Osteoblast (primary cell): ENCODE measurements around the gene OFD1. TPM values are rescaled to one million over a fixed set of nuclear protein-coding genes. Genes with fewer than 3 reads are reported as not detected.

Experiments
- DNase-seq: peaks from one replicate; pipeline ENCODE4 v3.0.0; 2011; ENCODE audit warnings: low spot score, mixed read lengths; ENCODE audit not compliant: insufficient read length; ENCODE audit errors: missing footprints
- H2AFZ ChIP-seq: 2 replicates; pipeline ENCODE4 v1.6.0; 2011; ENCODE audit warnings: mild to moderate bottlenecking, low read length
- H3K27ac ChIP-seq: 2 replicates; pipeline ENCODE4 v1.5.1; 2011; ENCODE audit warnings: mild to moderate bottlenecking, low read depth, low read length, moderate library complexity
- H3K27me3 ChIP-seq: 2 replicates; pipeline ENCODE4 v1.6.0; 2012; ENCODE audit warnings: mild to moderate bottlenecking, control low read depth, inconsistent platforms, low read length, moderate library complexity; ENCODE audit not compliant: insufficient read depth
- H3K36me3 ChIP-seq: 2 replicates; pipeline ENCODE4 v1.5.1; 2011; ENCODE audit warnings: mild to moderate bottlenecking, low read length, control low read depth, moderate library complexity; ENCODE audit not compliant: insufficient read depth
- H3K4me1 ChIP-seq: 2 replicates; pipeline ENCODE4 v1.5.1; 2011; ENCODE audit warnings: mild to moderate bottlenecking, low read length, control low read depth, moderate library complexity; ENCODE audit not compliant: insufficient read depth
- H3K4me2 ChIP-seq: 2 replicates; pipeline ENCODE4 v1.6.0; 2011; ENCODE audit warnings: mild to moderate bottlenecking, low read length; ENCODE audit not compliant: insufficient read depth
- H3K4me3 ChIP-seq: fragments of 200-600 bp; sonication (generic); 3 replicates; pipeline ENCODE4 v1.5.1; 2012; ENCODE audit warnings: mild to moderate bottlenecking, low read length, inconsistent platforms; ENCODE audit not compliant: insufficient read depth
- H3K79me2 ChIP-seq: 2 replicates; pipeline ENCODE4 v1.6.0; 2012; ENCODE audit warnings: mild to moderate bottlenecking, low read length, control low read depth, inconsistent platforms; ENCODE audit not compliant: insufficient read depth
- H3K9me3 ChIP-seq: 2 replicates; pipeline ENCODE4 v1.5.1; 2011; ENCODE audit warnings: low read depth, low read length, control low read depth
- H4K20me1 ChIP-seq: 2 replicates; pipeline ENCODE4 v1.6.0; 2012; ENCODE audit warnings: mild to moderate bottlenecking, low read length, control low read depth; ENCODE audit not compliant: insufficient read depth
- total RNA-seq: library from RNA; depleted of rRNA; stranded (reverse); fragments of >200 nt; gene quantifications from 2 replicates; pipeline ENCODE4 v1.2.3, GENCODE V29; 2012
- TF ChIP-seq, protein P1 (sequence below): IDR thresholded peaks from 2 replicates; pipeline ENCODE4 v1.5.1; 2011; ENCODE audit warnings: mild to moderate bottlenecking, low read depth, low read length, moderate library complexity; ENCODE audit errors: extremely low read depth

Gene OFD1, protein sequence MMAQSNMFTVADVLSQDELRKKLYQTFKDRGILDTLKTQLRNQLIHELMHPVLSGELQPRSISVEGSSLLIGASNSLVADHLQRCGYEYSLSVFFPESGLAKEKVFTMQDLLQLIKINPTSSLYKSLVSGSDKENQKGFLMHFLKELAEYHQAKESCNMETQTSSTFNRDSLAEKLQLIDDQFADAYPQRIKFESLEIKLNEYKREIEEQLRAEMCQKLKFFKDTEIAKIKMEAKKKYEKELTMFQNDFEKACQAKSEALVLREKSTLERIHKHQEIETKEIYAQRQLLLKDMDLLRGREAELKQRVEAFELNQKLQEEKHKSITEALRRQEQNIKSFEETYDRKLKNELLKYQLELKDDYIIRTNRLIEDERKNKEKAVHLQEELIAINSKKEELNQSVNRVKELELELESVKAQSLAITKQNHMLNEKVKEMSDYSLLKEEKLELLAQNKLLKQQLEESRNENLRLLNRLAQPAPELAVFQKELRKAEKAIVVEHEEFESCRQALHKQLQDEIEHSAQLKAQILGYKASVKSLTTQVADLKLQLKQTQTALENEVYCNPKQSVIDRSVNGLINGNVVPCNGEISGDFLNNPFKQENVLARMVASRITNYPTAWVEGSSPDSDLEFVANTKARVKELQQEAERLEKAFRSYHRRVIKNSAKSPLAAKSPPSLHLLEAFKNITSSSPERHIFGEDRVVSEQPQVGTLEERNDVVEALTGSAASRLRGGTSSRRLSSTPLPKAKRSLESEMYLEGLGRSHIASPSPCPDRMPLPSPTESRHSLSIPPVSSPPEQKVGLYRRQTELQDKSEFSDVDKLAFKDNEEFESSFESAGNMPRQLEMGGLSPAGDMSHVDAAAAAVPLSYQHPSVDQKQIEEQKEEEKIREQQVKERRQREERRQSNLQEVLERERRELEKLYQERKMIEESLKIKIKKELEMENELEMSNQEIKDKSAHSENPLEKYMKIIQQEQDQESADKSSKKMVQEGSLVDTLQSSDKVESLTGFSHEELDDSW
- total RNA-seq = 15.9 and 19.2 TPM in 2 replicates

DNA sequence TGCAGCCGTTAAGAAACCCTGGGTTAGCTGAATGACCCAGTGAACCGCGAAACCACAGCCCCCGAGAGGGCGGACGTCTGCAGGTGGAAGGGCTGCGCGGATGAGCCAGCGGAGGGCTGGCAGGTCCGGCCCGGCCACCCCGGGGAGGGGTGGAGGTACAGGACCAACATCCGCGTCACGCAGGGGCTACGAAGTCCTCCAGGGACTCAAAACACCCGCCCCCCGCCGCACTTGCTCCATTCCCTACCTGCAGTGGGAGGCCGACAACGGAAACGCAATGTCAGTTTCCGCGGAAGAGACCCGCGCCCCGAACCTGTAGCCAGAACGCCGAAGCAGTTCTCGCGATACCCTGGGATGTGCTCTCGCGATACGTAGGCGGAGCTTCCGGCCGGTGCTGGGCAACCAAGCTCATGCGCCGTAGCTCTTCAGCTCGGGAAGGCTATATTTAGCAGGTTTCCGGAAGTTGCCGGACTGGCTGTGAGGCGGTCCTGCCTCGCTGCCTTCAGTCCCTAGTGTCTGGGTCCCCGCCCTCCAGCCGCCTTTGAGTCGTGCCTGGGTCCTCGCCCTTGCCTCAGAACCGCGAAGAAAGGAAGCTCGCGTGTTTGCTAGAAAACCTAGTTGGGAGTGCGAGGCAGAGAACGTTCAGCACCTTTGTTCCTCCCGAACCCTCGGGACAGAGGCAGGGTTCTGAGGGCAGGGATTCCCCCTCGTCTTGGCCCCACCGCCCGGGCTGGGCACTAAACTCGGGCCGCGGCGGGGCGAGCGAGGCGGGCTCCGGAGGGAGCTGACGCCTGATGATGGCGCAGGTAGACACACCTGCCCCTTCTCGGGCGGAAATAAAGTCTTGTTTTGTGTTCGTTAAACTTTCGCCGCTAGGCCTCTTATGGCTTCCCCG lies at the start of gene OFD1, which contains the start of gene TRAPPC2:
OFD1 (plus strand) TSS at position 471 of the 895 bp plus-strand sequence; CDS start at position 795, 324 bp downstream.
TRAPPC2 (minus strand) TSS at position 343 of the 895 bp plus-strand sequence. CDS start 14,657 bp downstream, outside the sequence.
- Histone ChIP-seq H3K79me2 (peaks cover 41% of the 10 kb centered on the region), H3K36me3 (no peaks in the 10 kb centered on the region), H3K9me3 (no peaks in the 10 kb centered on the region), H3K4me2 (peak within 1 kb of the TSS; percentile 90), H3K4me3 (peak within 1 kb of the TSS; percentile 94), H3K27ac (peak within 1 kb of the TSS; percentile 77), H3K27me3 (no peaks in the 10 kb centered on the region), H2AFZ (peak within 1 kb of the TSS; percentile 89), H3K4me1 (peaks cover 16% of the 10 kb centered on the region), H4K20me1 (peaks cover 2% of the 10 kb centered on the region)
- TF ChIP-seq, protein P1, sequence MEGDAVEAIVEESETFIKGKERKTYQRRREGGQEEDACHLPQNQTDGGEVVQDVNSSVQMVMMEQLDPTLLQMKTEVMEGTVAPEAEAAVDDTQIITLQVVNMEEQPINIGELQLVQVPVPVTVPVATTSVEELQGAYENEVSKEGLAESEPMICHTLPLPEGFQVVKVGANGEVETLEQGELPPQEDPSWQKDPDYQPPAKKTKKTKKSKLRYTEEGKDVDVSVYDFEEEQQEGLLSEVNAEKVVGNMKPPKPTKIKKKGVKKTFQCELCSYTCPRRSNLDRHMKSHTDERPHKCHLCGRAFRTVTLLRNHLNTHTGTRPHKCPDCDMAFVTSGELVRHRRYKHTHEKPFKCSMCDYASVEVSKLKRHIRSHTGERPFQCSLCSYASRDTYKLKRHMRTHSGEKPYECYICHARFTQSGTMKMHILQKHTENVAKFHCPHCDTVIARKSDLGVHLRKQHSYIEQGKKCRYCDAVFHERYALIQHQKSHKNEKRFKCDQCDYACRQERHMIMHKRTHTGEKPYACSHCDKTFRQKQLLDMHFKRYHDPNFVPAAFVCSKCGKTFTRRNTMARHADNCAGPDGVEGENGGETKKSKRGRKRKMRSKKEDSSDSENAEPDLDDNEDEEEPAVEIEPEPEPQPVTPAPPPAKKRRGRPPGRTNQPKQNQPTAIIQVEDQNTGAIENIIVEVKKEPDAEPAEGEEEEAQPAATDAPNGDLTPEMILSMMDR = no peak
- peak; percentile 95 for DNase-seq

DNA sequence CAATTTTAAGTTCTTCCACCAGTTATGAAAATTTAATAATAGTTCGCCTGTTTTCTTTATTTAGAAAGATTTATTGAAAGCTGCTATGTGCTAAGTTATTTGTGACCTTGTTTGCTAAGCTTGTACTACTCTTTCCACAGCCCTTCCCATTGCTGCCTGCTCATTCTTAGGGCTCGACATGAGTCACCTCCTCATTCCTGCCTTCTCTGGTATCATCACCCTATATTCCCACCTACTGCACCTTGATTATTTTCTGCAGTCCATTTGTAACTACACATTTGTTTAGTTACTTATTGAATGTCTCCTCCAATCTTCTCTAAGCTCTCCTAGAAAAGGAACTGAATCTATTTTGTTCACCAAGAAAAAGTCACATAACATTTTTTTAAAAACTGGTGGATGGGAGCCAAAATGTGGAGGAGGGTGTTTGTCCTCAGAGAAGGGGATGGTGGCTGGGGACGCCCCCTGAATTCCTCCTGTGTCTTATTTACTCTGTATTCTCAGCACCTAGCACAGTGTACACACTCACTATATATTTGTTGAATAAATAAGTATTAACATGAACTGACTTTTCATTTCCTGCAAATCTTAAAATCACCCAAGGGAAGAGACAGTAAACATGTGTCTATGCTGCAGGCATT lies 49.3 kb upstream of the OFD1 start:
- H3K9me3 ChIP-seq = no peaks in the 10 kb centered on the region
- no peaks in the 10 kb centered on the region for H3K27me3 ChIP-seq
- H3K4me1 ChIP-seq = peaks cover 3% of the 10 kb centered on the region
- TF ChIP-seq, protein P1 = no peak
- no peak overlapping the region for H3K27ac ChIP-seq
- no peaks in the 10 kb centered on the region for H3K36me3 ChIP-seq
- no peak overlapping the region for H2AFZ ChIP-seq
- H3K79me2 ChIP-seq = peaks cover 14% of the 10 kb centered on the region
- no peaks in the 10 kb centered on the region for H4K20me1 ChIP-seq
- DNase-seq = no peak
- H3K4me3 ChIP-seq = no peak overlapping the region
- H3K4me2 ChIP-seq = no peak overlapping the region

DNA sequence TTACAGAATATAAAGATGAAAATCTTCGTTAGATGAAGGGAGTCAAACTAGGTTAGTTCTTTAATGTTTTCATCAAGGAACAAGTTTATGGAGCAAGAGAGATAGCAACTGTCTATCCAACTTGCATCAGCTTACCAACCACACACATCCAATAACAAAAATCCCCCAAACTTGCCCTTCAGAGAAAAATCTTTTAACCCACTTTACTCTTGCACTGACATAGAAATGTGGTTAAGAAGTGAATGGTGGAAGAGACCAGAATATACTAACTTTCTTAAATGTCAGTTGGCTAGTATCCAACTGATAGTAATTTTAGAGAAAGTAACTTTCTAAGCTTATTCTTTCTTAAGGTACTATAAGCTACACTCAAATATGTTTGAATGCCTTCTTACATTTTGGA lies 47.3 kb upstream of the OFD1 start:
- no peak overlapping the region for H2AFZ ChIP-seq
- no peak for DNase-seq
- H3K79me2 ChIP-seq = peaks cover 31% of the 10 kb centered on the region
- TF ChIP-seq, protein P1 = no peak
- H3K36me3 ChIP-seq = no peaks in the 10 kb centered on the region
- H3K9me3 ChIP-seq = no peaks in the 10 kb centered on the region
- H3K4me1 ChIP-seq = peaks cover 12% of the 10 kb centered on the region
- H3K4me3 ChIP-seq = no peak overlapping the region
- peaks cover 14% of the 10 kb centered on the region for H4K20me1 ChIP-seq
- no peaks in the 10 kb centered on the region for H3K27me3 ChIP-seq
- no peak overlapping the region for H3K4me2 ChIP-seq
- no peak overlapping the region for H3K27ac ChIP-seq
